Cardiac fibroblast (primary cell): Measurements from ENCODE around the gene SUSD3.
A peak's percentile ranks its signal among the peaks of the same experiment; 100 is the strongest.

ENCODE experiments used
- DNase-seq, 2 donors: peaks; one replicate each; pipeline versions ENCODE4 v3.0.0 to v3.0.0-alpha.2; 2010; ENCODE audit warnings: low read depth in 2 of 2
- H3K4me3 ChIP-seq, 2 donors: replicated peaks in 1 of 2; 1 replicate in 1 of 2; 2 replicates in 1 of 2; pipeline ENCODE4 v1.5.1; 2011; ENCODE audit warnings: low read depth in 2 of 2, low read length in 2 of 2, mild to moderate bottlenecking in 2 of 2, moderate library complexity in 1 of 2
- TF ChIP-seq, protein P1 (sequence below): IDR thresholded peaks from one replicate; pipeline ENCODE4 v1.5.1; 2011; ENCODE audit warnings: low read depth, mild to moderate bottlenecking, low read length, inconsistent platforms

Gene SUSD3

DNA sequence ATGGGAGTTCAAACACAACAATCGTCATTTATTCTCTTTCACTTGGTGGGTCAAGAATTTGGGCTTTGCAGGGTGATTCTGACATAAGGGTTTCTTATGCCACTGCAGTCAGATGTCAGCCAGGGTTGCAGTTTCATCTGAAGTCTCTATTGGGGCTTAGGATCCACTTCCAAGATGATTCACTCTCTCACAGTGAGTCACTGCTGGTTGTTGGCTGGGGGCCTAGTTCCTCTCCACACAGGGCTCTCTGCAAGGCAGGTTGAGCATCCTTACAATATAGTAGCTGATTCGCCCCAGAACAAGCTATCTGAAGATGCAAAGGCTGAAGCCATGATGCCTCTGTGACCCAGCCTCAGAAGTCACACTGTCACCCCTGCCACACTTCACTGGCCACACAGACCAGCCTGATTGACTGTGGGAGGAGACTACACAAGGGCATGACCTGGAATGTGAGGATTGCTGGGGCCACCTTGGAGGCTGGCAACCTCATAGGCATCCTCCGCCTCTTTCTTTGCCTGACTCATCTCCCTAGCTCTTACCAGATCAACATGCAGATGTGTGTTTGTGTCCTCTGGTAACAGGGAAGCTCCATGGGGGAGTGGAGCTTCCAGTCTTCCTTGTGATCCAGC is 33.1 kb downstream of the SUSD3 start:
- H3K4me3 ChIP-seq: no peak overlapping the region
- peak; percentile 78 to 94 for DNase-seq
- TF ChIP-seq, protein P1, sequence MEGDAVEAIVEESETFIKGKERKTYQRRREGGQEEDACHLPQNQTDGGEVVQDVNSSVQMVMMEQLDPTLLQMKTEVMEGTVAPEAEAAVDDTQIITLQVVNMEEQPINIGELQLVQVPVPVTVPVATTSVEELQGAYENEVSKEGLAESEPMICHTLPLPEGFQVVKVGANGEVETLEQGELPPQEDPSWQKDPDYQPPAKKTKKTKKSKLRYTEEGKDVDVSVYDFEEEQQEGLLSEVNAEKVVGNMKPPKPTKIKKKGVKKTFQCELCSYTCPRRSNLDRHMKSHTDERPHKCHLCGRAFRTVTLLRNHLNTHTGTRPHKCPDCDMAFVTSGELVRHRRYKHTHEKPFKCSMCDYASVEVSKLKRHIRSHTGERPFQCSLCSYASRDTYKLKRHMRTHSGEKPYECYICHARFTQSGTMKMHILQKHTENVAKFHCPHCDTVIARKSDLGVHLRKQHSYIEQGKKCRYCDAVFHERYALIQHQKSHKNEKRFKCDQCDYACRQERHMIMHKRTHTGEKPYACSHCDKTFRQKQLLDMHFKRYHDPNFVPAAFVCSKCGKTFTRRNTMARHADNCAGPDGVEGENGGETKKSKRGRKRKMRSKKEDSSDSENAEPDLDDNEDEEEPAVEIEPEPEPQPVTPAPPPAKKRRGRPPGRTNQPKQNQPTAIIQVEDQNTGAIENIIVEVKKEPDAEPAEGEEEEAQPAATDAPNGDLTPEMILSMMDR: no peak

DNA sequence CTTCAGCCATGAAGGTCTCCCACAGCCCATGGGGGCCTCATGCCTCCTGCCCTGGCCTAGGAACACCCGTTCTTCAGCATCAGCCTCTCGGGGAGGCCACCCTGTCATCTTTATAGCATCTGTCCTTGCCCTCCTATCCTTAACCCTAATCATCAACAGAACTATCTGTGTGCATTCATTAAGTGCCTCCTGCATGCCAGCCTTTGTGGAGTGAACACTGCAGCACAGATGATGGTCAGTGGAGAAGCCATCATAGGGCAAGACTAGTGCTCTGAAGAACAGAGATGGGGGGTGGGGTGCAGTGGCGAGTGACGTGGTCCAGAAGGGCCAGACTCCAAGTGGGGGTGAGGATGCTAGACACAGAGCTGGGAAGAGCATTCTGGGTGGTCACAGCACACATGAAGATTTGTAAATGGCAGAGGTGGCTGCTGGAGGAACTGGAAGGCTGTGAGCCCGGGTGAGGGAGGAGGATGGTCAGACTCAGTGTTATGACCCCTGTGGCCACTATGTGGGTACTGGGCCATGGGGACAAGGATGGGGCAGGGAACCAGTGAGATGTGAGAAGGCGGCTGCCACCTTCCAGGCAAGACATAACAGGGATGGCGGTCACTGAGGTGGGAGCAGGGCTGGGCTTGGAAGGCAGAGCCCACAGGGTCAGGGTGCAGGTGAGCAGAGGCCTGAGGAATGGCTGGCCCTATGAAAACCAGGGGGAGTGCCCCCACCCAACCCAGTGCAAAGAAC is 33.9 kb downstream of the SUSD3 start:
- H3K4me3 ChIP-seq: no peak overlapping the region
- no peak for DNase-seq
- TF ChIP-seq, protein P1: no peak

DNA sequence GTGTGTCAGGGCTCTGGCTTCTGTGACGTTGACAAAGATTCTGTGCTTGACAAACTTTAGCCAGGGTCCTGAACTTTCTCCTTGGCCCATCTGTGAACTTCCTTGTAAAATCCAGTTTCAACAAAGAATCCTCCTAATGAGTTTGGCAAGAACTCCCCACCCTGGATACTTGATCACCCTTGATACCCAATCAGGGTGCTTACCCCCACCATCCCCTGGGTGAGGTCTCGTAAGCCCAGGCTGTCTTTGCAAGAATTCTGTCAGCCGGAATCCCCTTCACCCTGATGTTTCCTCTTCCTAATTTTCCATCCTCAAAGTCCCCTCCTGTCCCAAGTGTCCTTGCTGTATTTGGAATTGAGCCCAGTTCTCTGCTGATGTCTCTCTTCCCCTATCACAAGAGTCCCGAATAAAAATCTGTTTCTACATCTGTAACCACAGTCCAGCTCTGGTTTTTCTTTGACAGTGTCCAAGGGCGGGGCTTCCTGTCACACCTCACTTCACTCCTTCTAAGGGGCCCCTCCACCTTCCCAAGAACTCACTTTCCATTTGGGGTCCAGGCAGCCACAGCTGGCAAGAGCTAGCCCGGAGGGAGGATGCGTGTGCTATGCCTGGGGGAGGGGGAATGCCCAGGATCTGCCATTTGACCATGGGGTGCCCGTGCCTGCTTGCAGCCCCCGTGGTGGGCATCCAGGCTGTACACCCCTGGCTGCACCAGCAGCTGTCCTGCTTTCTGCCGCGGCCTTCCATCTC is 34.8 kb downstream of the SUSD3 start:
- H3K4me3 ChIP-seq: no peak overlapping the region
- TF ChIP-seq, protein P1: no peak
- DNase-seq: no peak

DNA sequence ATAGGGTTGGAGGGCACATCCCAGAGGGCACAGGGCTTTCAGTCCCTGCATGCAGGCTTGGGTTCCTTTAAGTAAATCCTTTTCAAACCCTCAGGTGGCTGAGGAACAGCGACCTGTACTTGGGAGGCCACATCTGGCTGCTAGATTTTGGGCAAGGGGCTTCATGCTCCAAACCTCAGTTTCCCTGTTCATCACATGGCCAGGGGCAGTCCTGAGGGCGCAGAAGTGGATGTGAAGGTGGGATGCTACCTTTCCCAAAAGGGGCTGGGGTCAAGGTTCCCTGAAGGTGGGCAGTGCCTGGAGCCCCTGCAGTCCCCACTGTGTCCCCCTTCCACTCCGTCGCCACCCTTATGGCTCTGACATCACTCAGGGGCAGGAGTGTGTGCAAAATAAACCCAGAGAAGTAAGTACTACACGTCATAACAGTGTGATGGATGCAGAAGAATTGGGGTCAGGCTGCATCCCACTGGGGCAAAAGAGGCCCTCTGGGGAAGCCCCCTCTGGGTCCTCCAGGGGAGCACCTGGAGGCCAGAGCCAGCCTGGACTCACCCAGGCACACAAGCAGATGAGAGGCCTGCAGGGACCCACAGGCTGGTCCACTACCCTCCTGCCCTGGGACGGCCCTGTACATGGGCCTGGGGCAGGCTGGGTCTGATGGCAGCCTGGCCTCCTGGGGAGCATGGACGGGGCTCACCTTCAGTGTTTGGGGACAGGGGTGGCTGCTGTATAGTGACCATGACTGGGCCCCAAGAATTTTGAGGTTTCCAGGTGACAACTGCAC is 35.6 kb downstream of the SUSD3 start:
- H3K4me3 ChIP-seq: no peak overlapping the region
- TF ChIP-seq, protein P1: no peak
- DNase-seq: no peak

DNA sequence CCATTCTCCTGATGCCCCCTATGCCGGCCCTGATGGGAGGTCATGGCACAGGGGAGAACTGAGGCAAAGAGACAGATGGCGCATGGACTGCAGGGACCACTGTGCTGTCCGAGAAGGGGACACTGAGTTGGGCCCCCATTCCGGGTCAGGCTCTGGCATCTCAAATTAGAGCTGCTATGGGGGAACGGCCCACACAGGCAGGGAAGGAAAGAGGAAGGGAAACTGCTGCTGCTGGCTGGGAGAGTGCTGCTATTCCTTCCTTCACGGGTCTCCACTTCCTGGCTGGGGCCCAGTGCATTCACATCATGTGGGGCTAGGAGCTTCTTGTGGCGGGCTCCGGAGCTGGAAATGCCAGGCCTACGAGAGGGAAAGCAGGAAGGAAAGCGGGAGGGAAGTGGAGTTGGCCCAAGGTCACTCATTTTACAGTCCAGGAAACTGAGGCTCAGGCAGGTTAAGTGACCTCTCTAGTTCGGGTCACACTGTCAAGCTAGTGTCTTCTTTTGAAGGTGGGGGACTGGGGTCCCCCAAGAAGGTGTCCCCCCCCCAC is 36.2 kb downstream of the SUSD3 start:
- DNase-seq: no peak
- TF ChIP-seq, protein P1: no peak
- peak overlapping the region in 1 of 2 donors; percentile 51 for H3K4me3 ChIP-seq
